GM13977 (cell line): ENCODE measurements around the gene DAPK1.

Experiments
- DNase-seq: peaks from one replicate; pipeline ENCODE4 v3.0.0; 2012; ENCODE audit warnings: low spot score
- in situ Hi-C: fragments of 300-500 bp; cut with MboI; formaldehyde crosslinking; loops from one replicate; pipeline ENCODE4 v1.12.0; 2022; ENCODE audit warnings: low sequenced_read_pairs, low pct_unique_long_range_greater_than_20kb, mixed read lengths, inconsistent platforms; ENCODE audit not compliant: unreplicated experiment
- TF ChIP-seq, protein P1 (sequence below): IDR thresholded peaks from 2 replicates; pipeline ENCODE4 v1.5.1; 2012; ENCODE audit warnings: mild to moderate bottlenecking, control low read depth; ENCODE audit not compliant: insufficient read depth; ENCODE audit errors: extremely low read depth, missing control alignments

Gene DAPK1

DNA sequence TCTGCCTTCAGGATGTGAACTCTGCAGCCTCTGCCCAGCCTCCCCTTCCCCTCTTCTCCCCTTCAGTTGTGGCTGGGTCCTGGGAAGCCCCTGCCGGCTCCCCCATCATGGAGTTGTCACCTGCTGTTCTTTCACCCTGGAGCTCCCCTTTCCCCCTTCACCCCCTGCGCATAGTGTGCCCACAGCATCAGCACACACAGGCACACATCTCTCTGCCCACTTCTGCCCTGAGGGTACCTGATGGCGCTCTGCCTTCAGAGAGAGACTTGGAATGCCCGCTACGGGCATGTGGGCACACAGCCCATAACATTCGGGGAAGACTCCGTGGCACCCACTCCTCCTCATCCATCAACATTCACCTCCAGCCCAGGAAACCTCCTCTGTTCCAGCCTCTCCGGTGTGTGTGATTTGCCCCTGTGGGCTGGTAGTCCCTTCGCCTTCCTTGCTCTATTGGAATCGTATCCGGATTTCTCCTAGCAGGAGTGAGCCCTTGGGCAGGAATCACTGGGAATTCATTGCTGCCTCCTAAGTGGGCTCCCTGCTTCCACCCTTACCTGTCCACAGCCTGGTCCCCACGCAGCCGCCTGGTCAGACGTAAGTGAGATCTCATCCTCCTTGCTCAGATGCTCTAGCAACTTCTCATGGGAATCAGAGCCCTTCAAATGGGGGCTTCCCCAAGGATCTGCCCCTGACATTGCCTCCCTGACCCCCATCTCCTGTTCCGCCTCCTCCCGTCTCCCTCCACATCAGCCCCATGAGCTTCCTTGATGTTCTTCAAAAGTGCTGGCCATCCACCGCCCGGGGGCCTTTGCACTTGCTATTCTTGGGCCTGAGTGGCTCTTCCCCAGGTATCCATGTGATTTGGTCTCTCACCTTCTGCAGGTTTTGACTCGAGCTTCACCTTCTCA, 166.7 kb downstream of the DAPK1 start:
- no peak for DNase-seq
- in situ Hi-C loops = loop anchor here (10.0 kb wide), 1 partner anchor 340 kb away; no protein-coding TSS in a partner anchor
- TF ChIP-seq, protein P1, sequence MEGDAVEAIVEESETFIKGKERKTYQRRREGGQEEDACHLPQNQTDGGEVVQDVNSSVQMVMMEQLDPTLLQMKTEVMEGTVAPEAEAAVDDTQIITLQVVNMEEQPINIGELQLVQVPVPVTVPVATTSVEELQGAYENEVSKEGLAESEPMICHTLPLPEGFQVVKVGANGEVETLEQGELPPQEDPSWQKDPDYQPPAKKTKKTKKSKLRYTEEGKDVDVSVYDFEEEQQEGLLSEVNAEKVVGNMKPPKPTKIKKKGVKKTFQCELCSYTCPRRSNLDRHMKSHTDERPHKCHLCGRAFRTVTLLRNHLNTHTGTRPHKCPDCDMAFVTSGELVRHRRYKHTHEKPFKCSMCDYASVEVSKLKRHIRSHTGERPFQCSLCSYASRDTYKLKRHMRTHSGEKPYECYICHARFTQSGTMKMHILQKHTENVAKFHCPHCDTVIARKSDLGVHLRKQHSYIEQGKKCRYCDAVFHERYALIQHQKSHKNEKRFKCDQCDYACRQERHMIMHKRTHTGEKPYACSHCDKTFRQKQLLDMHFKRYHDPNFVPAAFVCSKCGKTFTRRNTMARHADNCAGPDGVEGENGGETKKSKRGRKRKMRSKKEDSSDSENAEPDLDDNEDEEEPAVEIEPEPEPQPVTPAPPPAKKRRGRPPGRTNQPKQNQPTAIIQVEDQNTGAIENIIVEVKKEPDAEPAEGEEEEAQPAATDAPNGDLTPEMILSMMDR = no peak

GRCh38 chr9:87665505-87665904, 167.8 kb downstream of the DAPK1 start:
- TF ChIP-seq, protein P1 = no peak
- DNase-seq = no peak
- in situ Hi-C loops = loop anchor here (10.0 kb wide), 1 partner anchor 341 kb away; no protein-coding TSS in a partner anchor

- in situ Hi-C loops = loop anchor here (10.0 kb wide), 1 partner anchor 342 kb away; no protein-coding TSS in a partner anchor
- TF ChIP-seq, protein P1 = peak; percentile 43
- DNase-seq = no peak
These were observed 169.6 kb downstream of the DAPK1 start for GRCh38 chr9:87667164-87667738.

DNA sequence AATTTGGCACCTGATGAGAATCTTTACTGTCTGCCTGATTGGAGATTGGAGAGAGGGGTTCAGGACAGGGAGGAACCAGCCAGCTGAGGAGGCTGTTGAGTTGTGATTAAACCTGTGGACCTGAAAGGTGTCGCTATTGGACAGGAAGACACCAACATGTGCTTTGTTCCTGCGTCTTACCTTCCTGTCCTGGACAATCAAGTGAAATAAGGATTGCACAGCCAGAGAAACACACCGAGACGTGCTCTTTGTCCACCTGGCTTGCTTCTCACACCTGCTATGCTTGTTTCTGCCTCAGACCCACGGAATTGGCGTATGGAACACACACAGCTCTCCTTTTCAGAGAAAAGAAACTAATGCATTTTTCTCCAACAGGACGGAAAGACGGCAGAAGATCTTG, 170.6 kb downstream of the DAPK1 start:
- in situ Hi-C loops = loop anchor here (10.0 kb wide), 1 partner anchor 343 kb away; no protein-coding TSS in a partner anchor
- TF ChIP-seq, protein P1 = no peak
- no peak for DNase-seq

- no peak for DNase-seq
- TF ChIP-seq, protein P1 = no peak
- in situ Hi-C loops = loop anchor here (10.0 kb wide), 1 partner anchor 344 kb away; no protein-coding TSS in a partner anchor
These were observed 171.1 kb downstream of the DAPK1 start for GRCh38 chr9:87668722-87669121.

DNA sequence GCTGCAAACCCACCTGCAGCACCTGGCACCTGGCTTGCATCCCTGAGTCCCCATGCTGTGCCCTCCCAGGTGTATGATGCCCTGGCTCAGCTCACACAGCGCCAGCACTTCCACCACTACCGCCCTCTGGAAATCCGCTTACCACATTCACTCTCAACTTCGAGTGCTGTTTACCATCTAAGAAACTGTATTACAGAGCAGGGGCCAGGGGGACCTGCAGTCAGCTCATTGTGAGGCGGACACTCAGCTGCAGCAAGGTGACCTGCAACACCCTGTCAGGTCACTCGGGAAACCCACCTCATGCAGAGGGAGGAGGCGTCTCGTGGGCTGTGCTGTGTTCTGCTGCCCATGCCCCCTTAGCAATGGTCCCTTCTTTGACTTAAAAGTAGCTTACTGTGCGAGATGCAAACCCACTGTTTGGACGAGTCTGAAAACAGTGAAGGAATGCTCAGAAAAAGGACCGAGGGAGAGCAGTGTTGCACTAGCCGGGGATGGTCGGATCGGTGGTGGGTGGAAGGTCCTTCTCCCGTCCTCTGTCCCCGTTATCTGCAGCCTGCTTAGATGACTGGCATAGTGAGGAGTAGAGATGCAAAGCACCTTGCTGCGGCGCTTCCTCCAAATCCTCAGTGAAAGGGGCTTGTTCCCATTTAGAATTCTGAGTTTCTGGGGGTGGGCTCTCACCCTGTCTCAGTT, 173.1 kb downstream of the DAPK1 start:
- in situ Hi-C loops = no loop called here
- DNase-seq = no peak
- TF ChIP-seq, protein P1 = no peak
